Naive thymus-derived CD4-positive, alpha-beta T cell (primary cell): ENCODE data around the gene GAS7. TPM values are rescaled to one million over a fixed set of nuclear protein-coding genes. Genes with fewer than 3 reads are reported as not detected.
"Not testable (repeated sequence)": the region's sequence is repeated elsewhere in the genome, so short reads cannot be mapped to it uniquely, and the experiment has no call there.

Experiments
- ATAC-seq: fragments of 150-1000 bp; cut with Tn5 transposase; 2 replicates; pipeline ENCODE4 v1.10.0; 2021; ENCODE audit warnings: mild to moderate bottlenecking, moderate library complexity
- CTCF ChIA-PET: fragments of 350-600 bp; sonication (Branson Sonifier 250); formaldehyde crosslinking; loops from one replicate; lab custom pipeline; 2021; ENCODE audit warnings: antibody characterized with exemption; lab: Charles Lee
- POLR2A ChIA-PET: fragments of 350-600 bp; sonication (Branson Sonifier 250); formaldehyde crosslinking; loops from one replicate; lab custom pipeline; 2021; ENCODE audit warnings: antibody characterized with exemption, inconsistent platforms; lab: Charles Lee
- DNase-seq, 9 donors: peaks; one replicate each; pipeline versions ENCODE4 v3.0.0 to v3.0.0-alpha.2; 2020 to 2022; ENCODE audit warnings: mixed read lengths in 1 of 9
- H3K27ac ChIP-seq: one replicate; pipeline ENCODE4 v1.7.0; 2013; ENCODE audit warnings: mild to moderate bottlenecking, low read depth, low read length, moderate library complexity
- H3K27me3 ChIP-seq, 2 donors: one replicate each; pipeline ENCODE4 v1.7.0; 2013; ENCODE audit warnings: low read length in 2 of 2, mild to moderate bottlenecking in 2 of 2, moderate library complexity in 2 of 2; ENCODE audit not compliant: control insufficient read depth in 2 of 2, insufficient read depth in 2 of 2
- H3K36me3 ChIP-seq, 3 experiments: 1 replicate in 2 of 3; 2 replicates in 1 of 3; pipeline ENCODE4 v1.7.0; 2013; ENCODE audit warnings: low read length in 3 of 3, mild to moderate bottlenecking in 3 of 3, moderate library complexity in 1 of 3; ENCODE audit not compliant: insufficient read depth in 3 of 3, control insufficient read depth in 2 of 3
- H3K4me1 ChIP-seq, 2 donors: one replicate each; pipeline ENCODE4 v1.7.0; 2013; ENCODE audit warnings: low read length in 2 of 2, mild to moderate bottlenecking in 2 of 2, moderate library complexity in 1 of 2; ENCODE audit not compliant: control insufficient read depth in 2 of 2, insufficient read depth in 2 of 2
- H3K4me3 ChIP-seq: 2 replicates; pipeline ENCODE4 v1.7.0; 2013; ENCODE audit warnings: mild to moderate bottlenecking, low read length
- H3K9me3 ChIP-seq, 3 experiments: 1 replicate in 2 of 3; 2 replicates in 1 of 3; pipeline ENCODE4 v1.7.0; 2013; ENCODE audit warnings: low read length in 3 of 3; ENCODE audit not compliant: control insufficient read depth in 2 of 3
- H3K27ac Mint-ChIP-seq, 9 donors: one replicate each; pipeline ENCODE4 v1.8.0; 2020 to 2022; ENCODE audit warnings: mixed read lengths in 9 of 9, mild to moderate bottlenecking in 8 of 9, moderate library complexity in 5 of 9, inconsistent platforms in 2 of 9
- H3K27me3 Mint-ChIP-seq, 5 donors: one replicate each; pipeline ENCODE4 v1.8.0; 2021 to 2022; ENCODE audit warnings: mixed read lengths in 5 of 5, mild to moderate bottlenecking in 1 of 5
- H3K36me3 Mint-ChIP-seq, 5 donors: one replicate each; pipeline ENCODE4 v1.8.0; 2020 to 2022; ENCODE audit warnings: mixed read lengths in 5 of 5, mild to moderate bottlenecking in 3 of 5, inconsistent platforms in 1 of 5
- H3K4me1 Mint-ChIP-seq, 7 donors: one replicate each; pipeline ENCODE4 v1.8.0; 2020 to 2022; ENCODE audit warnings: mixed read lengths in 7 of 7, mild to moderate bottlenecking in 3 of 7, inconsistent platforms in 1 of 7
- H3K4me3 Mint-ChIP-seq, 10 donors: one replicate each; pipeline ENCODE4 v1.8.0; 2020 to 2022; ENCODE audit warnings: mild to moderate bottlenecking in 10 of 10, mixed read lengths in 10 of 10, moderate library complexity in 6 of 10, inconsistent platforms in 2 of 10
- H3K9me3 Mint-ChIP-seq, 11 donors: one replicate each; pipeline ENCODE4 v1.8.0; 2020 to 2022; ENCODE audit warnings: mixed read lengths in 11 of 11, mild to moderate bottlenecking in 4 of 11, inconsistent platforms in 1 of 11, moderate library complexity in 1 of 11
- intact Hi-C, 2 donors: fragments of 100-400 bp; cut with micrococcal nuclease; formaldehyde crosslinking; loops; one replicate each; pipeline ENCODE4 v1.15.1; 2023
- polyA plus RNA-seq, 2 donors: library from polyadenylated mRNA; unstranded; fragments of 300-500 nt; fragmentation: Illumina TruSeq; gene quantifications; one replicate each; pipeline ENCODE4 v1.2.3, GENCODE V29; 2021
- total RNA-seq, 6 experiments: library from RNA in 5 of 6; stranded (reverse) in 5 of 6; gene quantifications; 1 replicate in 5 of 6; 2 replicates in 1 of 6; pipeline ENCODE4 v1.2.3 and lab custom pipeline; 2021 to 2026

GAS7 gene
- total and polyA plus RNA-seq, 7 experiments from 2014 or later: 0.09 to 54.3 (median 3.3) TPM

GRCh38 chr17:10103712-10104111 lies 94.7 kb downstream of the GAS7 start:
- no peak overlapping the region for H3K27ac Mint-ChIP-seq
- no peaks in the 10 kb centered on the region for H3K36me3 Mint-ChIP-seq
- peaks cover 0 to 11% (median 8%) of the 10 kb centered on the region in 5 donors for H3K27me3 Mint-ChIP-seq
- H3K36me3 ChIP-seq: no peaks in the 10 kb centered on the region
- H3K9me3 Mint-ChIP-seq: peaks cover 0 to 7% (median 0%) of the 10 kb centered on the region in 11 donors
- H3K4me1 Mint-ChIP-seq: peaks cover 0 to 12% (median 0%) of the 10 kb centered on the region in 7 donors
- no peak for ATAC-seq
- intact Hi-C loops: no loop called here
- no peaks in the 10 kb centered on the region for H3K4me1 ChIP-seq
- DNase-seq: no peak
- no peaks in the 10 kb centered on the region for H3K9me3 ChIP-seq
- no peak overlapping the region for H3K27ac ChIP-seq
- CTCF ChIA-PET: no interaction called here
- H3K27me3 ChIP-seq: no peaks in the 10 kb centered on the region
- no peak overlapping the region for H3K4me3 Mint-ChIP-seq
- POLR2A ChIA-PET: no interaction called here
- H3K4me3 ChIP-seq: no peak overlapping the region

- ChIA-PET CTCF (no interaction called here), POLR2A (no interaction called here)
- H3K4me3 Mint-ChIP-seq: no peak overlapping the region
- peaks cover 0 to 12% (median 0%) of the 10 kb centered on the region in 7 donors for H3K4me1 Mint-ChIP-seq
- H3K9me3 ChIP-seq: no peaks in the 10 kb centered on the region
- H3K27ac Mint-ChIP-seq: no peak overlapping the region
- ATAC-seq (no peak), DNase-seq (no peak)
- no peak overlapping the region for H3K27ac ChIP-seq
- no peaks in the 10 kb centered on the region for H3K4me1 ChIP-seq
- H3K27me3 ChIP-seq: no peaks in the 10 kb centered on the region
- H3K9me3 Mint-ChIP-seq: peaks cover 0 to 7% (median 0%) of the 10 kb centered on the region in 11 donors
- H3K27me3 Mint-ChIP-seq: peaks cover 0 to 11% (median 8%) of the 10 kb centered on the region in 5 donors
- intact Hi-C loops: no loop called here
- H3K4me3 ChIP-seq: no peak overlapping the region
- H3K36me3 Mint-ChIP-seq: no peaks in the 10 kb centered on the region
- H3K36me3 ChIP-seq: no peaks in the 10 kb centered on the region
Observed at GRCh38 chr17:10102817-10103216, 95.6 kb downstream of the GAS7 start.

GRCh38 chr17:10099051-10099571 lies 99.3 kb downstream of the GAS7 start:
- no peaks in the 10 kb centered on the region for H3K36me3 ChIP-seq
- no peaks in the 10 kb centered on the region for H3K4me1 ChIP-seq
- no peaks in the 10 kb centered on the region for H3K9me3 ChIP-seq
- peaks cover 0 to 3% (median 0%) of the 10 kb centered on the region in 11 donors for H3K9me3 Mint-ChIP-seq
- no peak overlapping the region for H3K4me3 Mint-ChIP-seq
- peaks cover 0 to 5% (median 0%) of the 10 kb centered on the region in 7 donors for H3K4me1 Mint-ChIP-seq
- ChIA-PET POLR2A (no interaction called here), CTCF (no interaction called here)
- H3K36me3 Mint-ChIP-seq: no peaks in the 10 kb centered on the region
- H3K27ac Mint-ChIP-seq: no peak overlapping the region
- no peak for DNase-seq
- H3K27me3 ChIP-seq: no peaks in the 10 kb centered on the region
- no peak for ATAC-seq
- intact Hi-C loops: no loop called here
- no peak overlapping the region for H3K4me3 ChIP-seq
- no peak overlapping the region for H3K27ac ChIP-seq
- peaks cover 0 to 1% (median 0%) of the 10 kb centered on the region in 5 donors for H3K27me3 Mint-ChIP-seq

- CTCF ChIA-PET: no interaction called here
Observed at GRCh38 chr17:10096596-10096995, 101.8 kb downstream of the GAS7 start.

GRCh38 chr17:10095295-10095694 lies 103.1 kb downstream of the GAS7 start:
- H3K4me1 ChIP-seq, H3K27me3 ChIP-seq, H3K27ac Mint-ChIP-seq, ATAC-seq, CTCF ChIA-PET, H3K27ac ChIP-seq, H3K9me3 Mint-ChIP-seq, H3K9me3 ChIP-seq, POLR2A ChIA-PET, DNase-seq, H3K36me3 Mint-ChIP-seq, H3K4me3 Mint-ChIP-seq, H3K4me3 ChIP-seq, H3K27me3 Mint-ChIP-seq, H3K4me1 Mint-ChIP-seq, intact Hi-C loops, H3K36me3 ChIP-seq: not testable (repeated sequence)

More at GRCh38 chr17:10096596-10096995, 101.8 kb downstream of the GAS7 start:
- Mint-ChIP-seq H3K27me3 (no peaks in the 10 kb centered on the region), H3K9me3 (peaks cover 0 to 5% (median 0%) of the 10 kb centered on the region in 11 donors), H3K4me1 (peaks cover 0 to 8% (median 0%) of the 10 kb centered on the region in 7 donors), H3K27ac (no peak overlapping the region), H3K4me3 (no peak overlapping the region), H3K36me3 (no peaks in the 10 kb centered on the region)
- intact Hi-C loops: no loop called here
- Histone ChIP-seq H3K27ac (no peak overlapping the region), H3K36me3 (no peaks in the 10 kb centered on the region), H3K4me3 (no peak overlapping the region), H3K4me1 (no peaks in the 10 kb centered on the region), H3K9me3 (no peaks in the 10 kb centered on the region), H3K27me3 (no peaks in the 10 kb centered on the region)
- no peak for ATAC-seq
- DNase-seq: no peak
- POLR2A ChIA-PET: no interaction called here

GRCh38 chr17:10094797-10095196 lies 103.6 kb downstream of the GAS7 start:
- DNase-seq: no peak

GRCh38 chr17:10092595-10092994 lies 105.8 kb downstream of the GAS7 start:
- Mint-ChIP-seq H3K27me3 (no peaks in the 10 kb centered on the region), H3K36me3 (no peaks in the 10 kb centered on the region), H3K4me3 (no peak overlapping the region), H3K4me1 (peaks cover 0 to 7% (median 0%) of the 10 kb centered on the region in 7 donors), H3K9me3 (peaks cover 0 to 5% (median 0%) of the 10 kb centered on the region in 11 donors), H3K27ac (no peak overlapping the region)
- Histone ChIP-seq H3K4me1 (peaks cover 0 to under 1% of the 10 kb centered on the region in 2 donors), H3K27ac (no peak overlapping the region), H3K9me3 (no peaks in the 10 kb centered on the region), H3K27me3 (no peaks in the 10 kb centered on the region), H3K36me3 (no peaks in the 10 kb centered on the region), H3K4me3 (no peak overlapping the region)
- DNase-seq (no peak), ATAC-seq (no peak)
- ChIA-PET POLR2A (no interaction called here), CTCF (no interaction called here)
- intact Hi-C loops: no loop called here

More at GRCh38 chr17:10094797-10095196, 103.6 kb downstream of the GAS7 start:
- H3K4me3 ChIP-seq: no peak overlapping the region
- H3K27me3 ChIP-seq: no peaks in the 10 kb centered on the region
- H3K9me3 ChIP-seq: no peaks in the 10 kb centered on the region
- CTCF ChIA-PET: no interaction called here
- Mint-ChIP-seq H3K4me1 (peaks cover 0 to 5% (median 0%) of the 10 kb centered on the region in 7 donors), H3K27ac (peak overlapping the region in 1 of 9 donors; percentile 37), H3K36me3 (no peaks in the 10 kb centered on the region), H3K27me3 (no peaks in the 10 kb centered on the region), H3K4me3 (no peak overlapping the region), H3K9me3 (peaks cover 0 to 5% (median 0%) of the 10 kb centered on the region in 11 donors)
- H3K27ac ChIP-seq: no peak overlapping the region
- H3K4me1 ChIP-seq: no peaks in the 10 kb centered on the region
- no peak for ATAC-seq
- no peaks in the 10 kb centered on the region for H3K36me3 ChIP-seq
- POLR2A ChIA-PET: no interaction called here
- intact Hi-C loops: no loop called here
